Measurements from ENCODE around the gene SYT1. TPM values are rescaled to one million over a fixed set of nuclear protein-coding genes. Genes with fewer than 3 reads are reported as not detected.

Gene SYT1
- total RNA-seq, 1 experiment from 2014 or later, result not detected

DNA sequence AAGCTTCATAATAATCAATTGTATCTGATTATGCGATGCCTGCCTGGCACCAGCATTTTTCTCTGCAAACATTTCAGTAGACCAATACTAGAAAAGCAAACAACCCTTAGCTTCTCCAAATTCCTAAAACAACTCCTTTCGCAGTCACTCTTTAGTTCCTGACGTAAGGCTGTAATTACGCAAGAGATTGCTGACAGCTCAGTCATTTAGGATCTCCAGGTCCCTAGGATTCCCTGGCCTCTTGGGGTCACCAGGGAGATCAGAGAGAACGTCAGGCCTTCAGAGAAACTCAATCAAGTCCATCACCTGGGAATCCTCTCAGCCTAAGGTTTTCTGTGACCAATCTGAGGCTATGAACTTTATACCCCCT is 435.6 kb downstream of the SYT1 start:
- DNase-seq (ENCODE audit: low spot score), result no peak
- in situ Hi-C loops (cut with HindIII; ENCODE audit: low sequenced_read_pairs), result no loop called here

DNA sequence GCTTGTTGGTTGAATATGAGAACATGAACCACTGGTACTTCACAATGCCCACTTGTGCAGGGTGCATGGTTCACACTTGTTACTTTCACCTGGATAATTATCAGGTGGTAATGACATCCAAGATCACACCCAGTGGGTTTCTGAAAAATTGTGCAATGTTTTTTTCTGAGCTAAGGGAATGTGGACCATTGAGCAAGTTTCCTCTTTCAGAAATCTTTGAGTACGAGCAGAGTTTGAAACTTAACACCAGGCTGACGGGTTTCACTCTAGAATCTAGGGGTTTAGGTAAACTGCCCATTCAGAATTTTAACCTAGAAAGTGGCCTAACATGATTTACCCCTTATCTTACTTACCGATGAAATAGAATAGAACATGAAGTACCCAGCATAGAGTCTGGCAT is 436.6 kb downstream of the SYT1 start:
- DNase-seq (ENCODE audit: low spot score), result no peak
- in situ Hi-C loops (cut with HindIII; ENCODE audit: low sequenced_read_pairs), result no loop called here

DNA sequence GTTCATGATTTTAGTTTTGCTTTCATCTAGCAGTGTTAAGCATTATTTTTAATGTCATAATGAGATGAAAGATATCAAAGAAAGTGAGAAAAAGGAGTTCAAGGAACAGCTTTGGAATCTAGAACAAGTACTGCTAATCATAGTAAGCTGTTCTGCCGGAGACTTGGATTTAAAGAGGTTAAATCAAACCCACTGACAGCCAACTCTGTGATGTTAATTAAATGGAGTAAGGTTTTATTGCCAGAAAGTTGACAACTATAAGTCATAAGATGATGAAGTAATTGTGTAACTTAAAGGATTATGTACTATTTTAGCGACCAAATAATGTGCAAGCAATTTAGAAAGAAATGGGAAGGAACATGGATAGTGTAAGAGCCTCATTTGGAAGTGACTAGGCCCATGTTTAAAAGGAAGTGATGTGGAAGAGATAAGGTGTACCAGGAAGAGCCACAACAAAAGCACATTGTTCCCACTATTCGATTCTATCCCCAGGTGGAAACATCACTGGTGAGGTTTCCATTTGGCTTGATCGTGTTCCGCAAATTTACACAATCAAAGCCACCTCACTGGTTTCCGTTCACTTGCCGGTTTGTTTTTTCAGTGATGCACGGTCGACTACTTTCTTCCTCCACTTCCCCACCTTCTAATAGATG is 437.7 kb downstream of the SYT1 start:
- DNase-seq (ENCODE audit: low spot score), result no peak
- in situ Hi-C loops (cut with HindIII; ENCODE audit: low sequenced_read_pairs), result no loop called here

- in situ Hi-C loops (cut with HindIII; ENCODE audit: low sequenced_read_pairs), result no loop called here
- DNase-seq (ENCODE audit: low spot score), result no peak
Observed at GRCh38 chr12:79307340-79307739, 442.8 kb downstream of the SYT1 start.

DNA sequence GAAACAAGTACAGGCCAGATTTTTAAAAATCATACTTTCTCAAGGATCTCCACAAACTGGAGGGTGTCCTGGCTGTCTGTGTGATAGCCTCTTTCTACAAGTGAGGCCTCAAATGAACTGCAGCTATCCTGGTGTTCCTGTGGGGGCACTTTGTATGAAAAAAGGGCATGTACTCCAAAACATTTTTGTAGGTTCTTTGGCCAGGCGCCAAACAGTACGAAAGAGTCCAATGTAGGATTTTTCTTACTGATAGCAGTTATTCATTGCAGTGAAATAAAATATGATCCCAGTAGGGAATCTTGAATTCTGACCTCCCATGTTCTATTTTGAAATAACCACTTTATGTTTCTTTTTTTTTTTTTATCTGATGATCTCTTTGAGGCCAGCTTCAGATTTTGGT is 444.5 kb downstream of the SYT1 start:
- in situ Hi-C loops (cut with HindIII; ENCODE audit: low sequenced_read_pairs), result no loop called here
- DNase-seq (ENCODE audit: low spot score), result no peak

DNA sequence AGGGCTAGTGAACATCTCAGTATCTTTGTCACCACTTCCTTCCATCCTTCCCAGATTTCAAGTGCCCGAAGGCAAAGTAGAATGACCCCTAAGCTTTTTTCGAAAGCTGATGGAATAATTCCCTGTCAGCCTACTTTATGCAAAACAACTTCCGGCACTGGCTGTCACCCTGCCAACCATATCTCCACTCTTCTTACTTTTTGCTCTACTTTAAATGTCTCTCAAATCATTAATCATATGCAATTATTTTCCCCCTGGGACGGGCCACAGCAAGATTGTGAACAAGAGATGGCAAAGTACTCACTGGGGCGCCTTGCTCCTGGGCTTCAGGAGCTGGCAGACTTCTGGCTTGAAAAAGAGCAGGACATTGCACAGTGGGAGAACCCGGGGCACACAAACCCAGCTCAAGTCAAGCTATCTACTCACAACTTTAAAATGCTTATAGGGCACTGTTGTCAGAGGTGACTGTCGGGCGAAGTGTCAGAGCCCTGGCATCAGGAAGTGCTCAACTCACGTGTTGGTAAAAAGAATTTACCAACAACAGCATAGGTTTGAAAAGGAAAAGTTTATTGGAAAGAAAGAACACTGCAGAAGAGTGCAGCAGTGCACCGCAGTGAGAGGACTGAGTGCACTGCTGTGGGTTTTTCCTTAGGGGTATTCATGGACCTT is 452.7 kb downstream of the SYT1 start:
- DNase-seq (ENCODE audit: low spot score), result peak; percentile 43
- in situ Hi-C loops (cut with HindIII; ENCODE audit: low sequenced_read_pairs), result no loop called here

- in situ Hi-C loops (cut with HindIII; ENCODE audit: low sequenced_read_pairs), result no loop called here
- DNase-seq (ENCODE audit: low spot score), result no peak
Observed at GRCh38 chr12:79322905-79323304, 458.3 kb downstream of the SYT1 start.

DNA sequence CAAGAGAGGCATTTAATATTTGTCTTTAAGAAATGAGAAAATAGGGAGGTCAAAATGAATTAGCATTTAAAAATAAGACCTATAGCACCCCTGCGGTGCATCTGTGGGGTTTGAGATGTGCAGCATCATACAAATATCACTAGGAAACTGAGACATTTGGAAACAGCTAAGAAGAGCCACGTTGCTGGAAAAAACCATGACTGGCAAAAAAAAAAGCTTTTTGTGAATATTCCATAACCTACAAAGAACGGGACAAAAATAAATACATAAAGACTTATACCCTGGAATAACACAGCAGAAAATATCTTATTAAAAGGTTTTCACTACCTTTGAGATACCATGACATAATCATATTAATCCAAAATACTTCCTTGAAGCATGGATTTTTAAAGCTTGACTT is 460.0 kb downstream of the SYT1 start:
- no peak for DNase-seq (ENCODE audit: low spot score)
- in situ Hi-C loops (cut with HindIII; ENCODE audit: low sequenced_read_pairs), result no loop called here

GRCh38 chr12:79326222-79326621 is 461.6 kb downstream of the SYT1 start:
- in situ Hi-C loops (cut with HindIII; ENCODE audit: low sequenced_read_pairs), result no loop called here
- DNase-seq (ENCODE audit: low spot score), result peak; percentile 78

- in situ Hi-C loops (cut with HindIII; ENCODE audit: low sequenced_read_pairs), result no loop called here
- DNase-seq (ENCODE audit: low spot score), result no peak
Observed at GRCh38 chr12:79326663-79327062, 462.1 kb downstream of the SYT1 start.

GRCh38 chr12:79327465-79327864 is 462.9 kb downstream of the SYT1 start:
- DNase-seq (ENCODE audit: low spot score), result no peak
- in situ Hi-C loops (cut with HindIII; ENCODE audit: low sequenced_read_pairs), result no loop called here

GRCh38 chr12:79329933-79330332 is 465.4 kb downstream of the SYT1 start:
- in situ Hi-C loops (cut with HindIII; ENCODE audit: low sequenced_read_pairs), result no loop called here
- DNase-seq (ENCODE audit: low spot score), result peak; percentile 36

DNA sequence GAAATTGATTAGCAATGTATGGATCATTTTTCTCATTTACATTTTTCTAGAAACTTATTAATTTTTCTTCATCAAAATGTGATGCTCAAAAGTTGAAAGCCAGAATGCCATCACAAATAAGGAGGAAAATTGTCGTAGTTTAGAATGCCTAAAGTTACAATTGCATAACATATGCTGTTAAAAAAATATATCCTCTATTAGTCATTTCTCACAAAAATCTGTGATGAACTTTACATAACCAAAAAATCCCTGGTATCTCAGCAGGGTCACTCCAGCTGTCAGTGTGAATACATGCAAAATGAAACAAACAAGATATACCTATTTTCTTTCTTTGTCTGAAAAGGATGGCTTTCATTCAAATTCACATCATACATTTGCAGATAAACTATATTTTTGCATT is 467.3 kb downstream of the SYT1 start:
- in situ Hi-C loops (cut with HindIII; ENCODE audit: low sequenced_read_pairs), result no loop called here
- DNase-seq (ENCODE audit: low spot score), result no peak

DNA sequence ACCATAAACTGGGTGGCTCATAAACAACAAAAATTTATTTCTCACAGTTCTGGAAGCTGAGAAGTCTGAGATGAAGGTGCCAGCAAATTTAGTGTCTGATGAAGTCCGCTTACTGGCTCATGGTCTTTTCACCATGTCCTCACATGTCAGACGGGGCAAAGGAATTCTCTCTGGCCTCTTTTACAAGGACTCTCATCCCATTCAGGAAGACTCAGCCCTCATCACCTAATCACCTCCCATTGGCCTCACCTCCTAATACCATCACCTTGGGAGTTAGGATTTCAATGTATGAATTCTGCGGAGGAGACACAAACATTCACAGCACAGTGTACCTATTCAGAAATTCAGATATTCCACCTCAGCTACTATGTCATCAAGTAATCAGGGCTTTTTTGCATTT is 468.6 kb downstream of the SYT1 start:
- in situ Hi-C loops (cut with HindIII; ENCODE audit: low sequenced_read_pairs), result no loop called here
- DNase-seq (ENCODE audit: low spot score), result no peak

- in situ Hi-C loops (cut with HindIII; ENCODE audit: low sequenced_read_pairs), result no loop called here
- DNase-seq (ENCODE audit: low spot score), result peak; percentile 33
Observed at GRCh38 chr12:79337662-79338290, 473.2 kb downstream of the SYT1 start.

DNA sequence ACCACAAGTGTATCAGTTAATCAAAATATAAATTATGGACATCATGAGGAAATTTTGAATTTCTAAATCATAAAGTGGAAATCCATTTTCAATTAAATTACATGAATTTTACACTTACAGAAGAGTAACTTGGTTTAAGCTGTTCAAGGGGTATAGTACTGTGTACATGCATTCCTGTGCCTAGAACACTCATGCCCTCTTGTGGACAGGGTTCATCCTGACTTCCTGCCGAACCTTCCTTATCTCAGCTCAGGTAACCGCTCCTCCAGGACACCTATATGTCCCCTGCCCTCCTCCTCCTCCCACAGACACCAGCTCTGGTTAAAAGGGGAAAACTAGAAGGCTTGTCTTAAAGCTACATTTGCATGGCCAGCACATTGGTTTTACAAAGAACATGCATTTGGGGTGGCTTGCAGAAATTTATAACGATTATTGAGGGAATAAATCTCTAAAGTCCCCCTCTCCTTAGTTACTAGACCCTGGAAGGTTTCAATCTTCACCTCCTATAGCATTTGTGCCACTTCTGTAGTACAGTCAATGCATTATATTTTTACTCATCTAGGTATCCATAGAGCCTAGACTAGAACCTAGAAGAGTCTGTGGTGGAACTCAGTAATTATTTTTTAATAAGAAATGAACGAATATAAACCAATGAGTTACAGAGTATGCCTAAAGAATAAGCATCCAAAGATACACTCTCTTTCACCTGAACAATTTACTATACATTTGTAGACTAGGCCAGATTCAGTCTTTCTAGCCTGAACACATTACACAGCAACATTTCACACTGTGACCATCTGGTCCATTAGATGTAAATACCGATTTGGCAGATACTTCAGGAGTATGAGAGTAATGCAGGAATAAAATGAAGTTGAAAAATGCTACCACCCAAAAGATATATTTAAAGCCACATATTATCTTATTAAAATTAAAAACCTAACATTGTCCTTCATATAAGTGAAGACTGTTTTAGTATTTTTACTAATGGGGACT is 480.6 kb downstream of the SYT1 start:
- DNase-seq (ENCODE audit: low spot score), result peak; percentile 80
- in situ Hi-C loops (cut with HindIII; ENCODE audit: low sequenced_read_pairs), result no loop called here

DNA sequence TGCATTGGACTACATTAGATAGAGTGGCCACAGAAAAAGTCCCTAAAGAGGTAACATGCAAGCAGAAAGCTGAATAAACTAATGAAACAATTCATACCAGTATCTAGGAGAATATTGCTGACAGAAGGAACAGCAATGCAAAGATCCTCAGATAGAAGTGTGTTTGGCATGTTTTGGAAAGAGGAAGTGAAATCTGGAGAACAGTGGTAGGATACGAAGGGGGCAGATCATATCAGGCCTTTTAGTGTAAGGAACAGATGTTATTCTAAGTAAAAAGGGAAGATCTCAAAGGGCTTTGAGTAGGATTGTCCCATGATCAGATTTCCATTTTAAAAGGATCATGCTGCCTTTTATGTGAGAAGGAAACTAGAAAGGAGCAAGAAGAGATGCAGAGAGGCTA is 483.3 kb downstream of the SYT1 start:
- no peak for DNase-seq (ENCODE audit: low spot score)
- in situ Hi-C loops (cut with HindIII; ENCODE audit: low sequenced_read_pairs), result no loop called here

DNA sequence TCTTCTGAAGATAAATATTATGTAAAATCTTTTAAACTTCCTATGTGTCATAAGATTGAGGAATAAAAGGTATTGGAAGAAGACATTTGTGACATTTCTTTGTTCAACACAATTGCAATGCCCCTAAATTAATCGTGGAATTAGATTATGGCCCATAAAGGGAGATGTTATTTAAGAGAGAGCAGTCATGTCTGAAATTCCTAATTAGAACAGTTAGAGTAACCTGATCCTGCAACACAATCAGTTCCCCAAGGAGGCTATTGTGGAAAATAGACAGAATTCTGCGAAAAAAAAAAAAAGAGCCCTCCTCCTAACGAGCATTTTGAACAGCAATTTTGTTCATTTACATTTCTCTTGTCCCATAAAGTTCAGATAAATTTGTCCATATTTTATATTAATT is 486.7 kb downstream of the SYT1 start:
- in situ Hi-C loops (cut with HindIII; ENCODE audit: low sequenced_read_pairs), result no loop called here

GRCh38 chr12:79356216-79356615 is 491.6 kb downstream of the SYT1 start:
- no peak for DNase-seq (ENCODE audit: low spot score)

More for the DNA sequence above, 486.7 kb downstream of the SYT1 start:
- DNase-seq (ENCODE audit: low spot score), result no peak

GRCh38 chr12:79357048-79357447 is 492.5 kb downstream of the SYT1 start:
- DNase-seq (ENCODE audit: low spot score), result no peak
- in situ Hi-C loops (cut with HindIII; ENCODE audit: low sequenced_read_pairs), result no loop called here

More at GRCh38 chr12:79356216-79356615, 491.6 kb downstream of the SYT1 start:
- in situ Hi-C loops (cut with HindIII; ENCODE audit: low sequenced_read_pairs), result no loop called here
